ENCODE data around the gene FREY1. TPM values are rescaled to one million over a fixed set of nuclear protein-coding genes. Genes with fewer than 3 reads are reported as not detected.

Gene FREY1
- total and polyA plus RNA-seq, 8 donors = 0.33 to 9.9 (median 3.6) TPM; not detected in 4

- intact Hi-C loops (cut with DNase I; ENCODE audit: low total_unique reads) = no loop called here
- TF ChIP-seq, protein P1, sequence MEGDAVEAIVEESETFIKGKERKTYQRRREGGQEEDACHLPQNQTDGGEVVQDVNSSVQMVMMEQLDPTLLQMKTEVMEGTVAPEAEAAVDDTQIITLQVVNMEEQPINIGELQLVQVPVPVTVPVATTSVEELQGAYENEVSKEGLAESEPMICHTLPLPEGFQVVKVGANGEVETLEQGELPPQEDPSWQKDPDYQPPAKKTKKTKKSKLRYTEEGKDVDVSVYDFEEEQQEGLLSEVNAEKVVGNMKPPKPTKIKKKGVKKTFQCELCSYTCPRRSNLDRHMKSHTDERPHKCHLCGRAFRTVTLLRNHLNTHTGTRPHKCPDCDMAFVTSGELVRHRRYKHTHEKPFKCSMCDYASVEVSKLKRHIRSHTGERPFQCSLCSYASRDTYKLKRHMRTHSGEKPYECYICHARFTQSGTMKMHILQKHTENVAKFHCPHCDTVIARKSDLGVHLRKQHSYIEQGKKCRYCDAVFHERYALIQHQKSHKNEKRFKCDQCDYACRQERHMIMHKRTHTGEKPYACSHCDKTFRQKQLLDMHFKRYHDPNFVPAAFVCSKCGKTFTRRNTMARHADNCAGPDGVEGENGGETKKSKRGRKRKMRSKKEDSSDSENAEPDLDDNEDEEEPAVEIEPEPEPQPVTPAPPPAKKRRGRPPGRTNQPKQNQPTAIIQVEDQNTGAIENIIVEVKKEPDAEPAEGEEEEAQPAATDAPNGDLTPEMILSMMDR (IDR thresholded peaks at IDR 0.05) = no peak
- no peak for TF ChIP-seq POLR2A (IDR thresholded peaks at IDR 0.05)
- TF ChIP-seq POLR2AphosphoS5 (IDR thresholded peaks at IDR 0.05) = no peak
- TF ChIP-seq EP300 (IDR thresholded peaks at IDR 0.05) = no peak
These were observed 26.9 kb upstream of the FREY1 start for GRCh38 chr11:45933846-45934579.

DNA sequence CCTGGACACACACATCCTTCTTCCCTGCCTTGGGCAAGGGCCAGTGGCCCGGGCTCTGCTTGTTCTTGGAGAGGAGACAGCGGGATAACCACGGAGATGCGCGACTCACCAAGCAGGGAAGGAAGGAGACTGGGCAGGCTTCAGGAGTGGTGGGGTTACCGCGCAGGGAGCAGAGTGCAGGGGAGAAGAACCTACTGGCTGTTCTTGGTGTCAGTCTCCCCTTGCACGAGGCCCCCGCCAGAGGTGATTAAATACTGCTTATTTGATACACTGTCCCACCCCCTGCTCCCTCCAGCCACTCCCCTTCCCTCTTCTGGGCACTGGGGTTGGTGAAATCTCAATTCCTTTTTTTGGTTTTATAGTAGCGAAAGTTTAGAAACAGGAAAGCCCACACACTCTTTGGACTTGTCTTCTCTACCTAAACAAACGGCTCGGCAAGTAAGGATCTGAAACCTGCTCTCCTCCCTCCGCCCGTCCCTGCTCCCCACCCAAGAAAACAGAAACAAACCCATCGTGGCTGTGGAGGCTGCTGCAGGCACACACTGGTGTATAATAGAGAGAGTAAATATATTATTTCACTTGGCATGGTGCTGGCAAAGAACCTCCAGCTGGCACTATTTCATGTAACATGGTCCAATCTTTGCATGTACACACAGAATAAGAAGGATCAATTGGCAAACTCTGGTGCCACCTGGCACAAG, 26.2 kb upstream of the FREY1 start:
- no peak for TF ChIP-seq POLR2A (IDR thresholded peaks at IDR 0.05)
- TF ChIP-seq POLR2AphosphoS5 (IDR thresholded peaks at IDR 0.05) = no peak
- no peak for TF ChIP-seq EP300 (IDR thresholded peaks at IDR 0.05)
- TF ChIP-seq, protein P1 (IDR thresholded peaks at IDR 0.05) = no peak
- no peaks in the 10 kb centered on the region for H3K9me3 ChIP-seq
- peaks cover 23 to 75% (median 73%) of the 10 kb centered on the region in 4 donors for H3K36me3 ChIP-seq
- intact Hi-C loops (cut with DNase I; ENCODE audit: low total_unique reads) = no loop called here
- no peak overlapping the region for H3K4me3 ChIP-seq
- DNase-seq = peak in 1 of 2 donors; percentile 79
- WGBS, 5 donors = 46 to 63% (median 53%) methylated on average over 14 to 15 of the region's 15 CpGs
- H3K4me1 ChIP-seq = peaks cover 6 to 45% (median 42%) of the 10 kb centered on the region in 4 donors
- H3K27me3 ChIP-seq = no peaks in the 10 kb centered on the region
- peak overlapping the region in 3 of 5 donors; percentile 20 to 44 (median 33) for H3K27ac ChIP-seq

More at GRCh38 chr11:45933846-45934579, 26.9 kb upstream of the FREY1 start:
- DNase-seq = no peak
- H3K27me3 ChIP-seq = no peaks in the 10 kb centered on the region
- H3K4me3 ChIP-seq = no peak overlapping the region
- H3K36me3 ChIP-seq = peaks cover 23 to 76% (median 75%) of the 10 kb centered on the region in 4 donors
- 70 to 79% (median 75%) methylated on average over 19 to 21 of the region's 21 CpGs for WGBS, 5 donors
- H3K27ac ChIP-seq = peak overlapping the region in 3 of 5 donors; percentile 12 to 39 (median 20)
- no peaks in the 10 kb centered on the region for H3K9me3 ChIP-seq
- peaks cover 6 to 45% (median 41%) of the 10 kb centered on the region in 4 donors for H3K4me1 ChIP-seq

- TF ChIP-seq POLR2A (IDR thresholded peaks at IDR 0.05) (no peak), POLR2AphosphoS5 (IDR thresholded peaks at IDR 0.05) (no peak), EP300 (IDR thresholded peaks at IDR 0.05) (no peak)
- TF ChIP-seq, protein P1 (IDR thresholded peaks at IDR 0.05) = no peak
- WGBS, 5 donors = 90 to 94% (median 92%) methylated on average over 8 of the region's 8 CpGs
- peaks cover 23 to 64% (median 62%) of the 10 kb centered on the region in 4 donors for H3K36me3 ChIP-seq
- no peak overlapping the region for H3K27ac ChIP-seq
- no peak for DNase-seq
- peaks cover 6 to 45% (median 42%) of the 10 kb centered on the region in 4 donors for H3K4me1 ChIP-seq
- H3K9me3 ChIP-seq = no peaks in the 10 kb centered on the region
- H3K27me3 ChIP-seq = no peaks in the 10 kb centered on the region
- H3K4me3 ChIP-seq = no peak overlapping the region
- intact Hi-C loops (cut with DNase I; ENCODE audit: low total_unique reads) = no loop called here
These were observed 25.1 kb upstream of the FREY1 start for GRCh38 chr11:45932217-45932616.

DNA sequence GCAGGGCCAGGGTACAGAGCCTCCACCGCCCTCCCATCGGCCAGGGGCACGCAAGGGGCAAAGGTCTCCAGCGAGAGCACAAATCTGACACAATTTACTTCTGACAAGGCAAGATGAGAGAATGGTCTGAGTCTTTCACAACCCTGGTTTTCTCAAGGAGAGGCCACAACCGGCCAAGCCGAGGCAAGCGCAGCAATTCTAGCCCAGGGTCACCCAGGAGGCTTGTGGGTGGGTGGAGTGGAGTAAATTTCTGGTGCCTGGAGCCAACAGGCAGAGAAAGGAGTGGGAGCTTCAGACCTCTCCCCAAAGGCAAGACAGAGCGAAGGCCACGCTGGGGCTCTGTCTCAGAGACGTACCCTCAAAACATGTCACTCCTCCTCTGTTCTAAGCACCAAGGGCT, 24.7 kb upstream of the FREY1 start:
- no peak for DNase-seq
- intact Hi-C loops (cut with DNase I; ENCODE audit: low total_unique reads) = no loop called here
- Histone ChIP-seq H3K27me3 (no peaks in the 10 kb centered on the region), H3K9me3 (no peaks in the 10 kb centered on the region), H3K36me3 (peaks cover 23 to 59% (median 58%) of the 10 kb centered on the region in 4 donors), H3K4me3 (no peak overlapping the region), H3K27ac (no peak overlapping the region), H3K4me1 (peaks cover 6 to 45% (median 42%) of the 10 kb centered on the region in 4 donors)
- 86 to 95% (median 93%) methylated on average over 10 of the region's 10 CpGs for WGBS, 5 donors
- no peak for TF ChIP-seq POLR2AphosphoS5 (IDR thresholded peaks at IDR 0.05)
- TF ChIP-seq, protein P1 (IDR thresholded peaks at IDR 0.05) = no peak
- TF ChIP-seq EP300 (IDR thresholded peaks at IDR 0.05) = no peak
- no peak for TF ChIP-seq POLR2A (IDR thresholded peaks at IDR 0.05)

All from stomach (tissue), 9 donors.